GM19328 (cell line): ENCODE data around the gene CACNA1C.

ENCODE experiments used
- ATAC-seq: cut with Tn5 transposase; IDR thresholded peaks from one replicate; pipeline ENCODE4 v1.9.1; 2021; ENCODE audit warnings: mild to moderate bottlenecking, moderate library complexity; ENCODE audit not compliant: unreplicated experiment

The CACNA1C gene

GRCh38 chr12:2312175-2312574, 259.4 kb downstream of the CACNA1C start:
- ATAC-seq, result no peak

GRCh38 chr12:2312770-2313169, 260.0 kb downstream of the CACNA1C start:
- ATAC-seq, result no peak

GRCh38 chr12:2314492-2314891, 261.7 kb downstream of the CACNA1C start:
- no peak for ATAC-seq

GRCh38 chr12:2317772-2318171, 265.0 kb downstream of the CACNA1C start:
- ATAC-seq, result no peak

GRCh38 chr12:2318286-2318685, 265.5 kb downstream of the CACNA1C start:
- no peak for ATAC-seq

GRCh38 chr12:2319136-2319535, 266.3 kb downstream of the CACNA1C start:
- no peak for ATAC-seq

GRCh38 chr12:2319737-2320506, 267.1 kb downstream of the CACNA1C start:
- ATAC-seq, result no peak

- no peak for ATAC-seq
These were observed 268.1 kb downstream of the CACNA1C start for GRCh38 chr12:2320841-2321240.

GRCh38 chr12:2322554-2323120, 269.9 kb downstream of the CACNA1C start:
- no peak for ATAC-seq

GRCh38 chr12:2323532-2324255, 270.9 kb downstream of the CACNA1C start:
- no peak for ATAC-seq

GRCh38 chr12:2324387-2324786, 271.6 kb downstream of the CACNA1C start:
- no peak for ATAC-seq

- ATAC-seq, result no peak
These were observed 272.7 kb downstream of the CACNA1C start for GRCh38 chr12:2325519-2325918.

- no peak for ATAC-seq
These were observed 273.7 kb downstream of the CACNA1C start for GRCh38 chr12:2326470-2326869.

- no peak for ATAC-seq
These were observed 275.9 kb downstream of the CACNA1C start for GRCh38 chr12:2328661-2329060.

GRCh38 chr12:2329661-2330210, 276.9 kb downstream of the CACNA1C start:
- no peak for ATAC-seq

- no peak for ATAC-seq
These were observed 279.4 kb downstream of the CACNA1C start for GRCh38 chr12:2332236-2332635.

- ATAC-seq, result no peak
These were observed 280.2 kb downstream of the CACNA1C start for GRCh38 chr12:2332947-2333346.

GRCh38 chr12:2333491-2334195, 280.9 kb downstream of the CACNA1C start:
- ATAC-seq, result no peak

- ATAC-seq, result no peak
These were observed 281.5 kb downstream of the CACNA1C start for GRCh38 chr12:2334271-2334670.

- ATAC-seq, result no peak
These were observed 281.9 kb downstream of the CACNA1C start for GRCh38 chr12:2334689-2335088.

GRCh38 chr12:2335109-2335508, 282.3 kb downstream of the CACNA1C start:
- ATAC-seq, result no peak
